NCI-H1092 treated with DMSO at 0.1 percent for 48 hours (cell line): ENCODE results near the gene OR52N1.

ENCODE experiments used
- DNase-seq: peaks from one replicate; lab custom pipeline; 2025; lab: John Stamatoyannopoulos, UW

Gene OR52N1

DNA sequence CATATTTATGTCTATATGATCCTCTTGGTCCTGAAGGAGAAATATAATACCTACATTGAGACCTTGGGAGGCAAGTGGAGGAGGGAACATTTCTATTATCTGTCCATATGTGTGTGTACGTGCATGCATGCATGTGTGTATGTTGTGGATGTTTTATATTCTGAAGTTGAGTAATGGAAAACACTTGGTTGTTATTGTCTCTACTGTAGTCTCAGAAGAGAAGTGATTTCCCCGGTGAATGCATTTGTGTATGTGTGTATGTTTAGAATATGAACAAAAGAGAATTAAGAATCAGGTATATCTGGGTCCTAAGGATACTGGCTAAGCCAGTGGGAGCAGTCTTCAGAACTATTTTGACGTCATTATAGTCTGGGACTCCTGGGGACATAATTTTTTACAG lies at the start of gene OR52N1:
Gene OR52N1 (minus strand): TSS at position 101 of the 400 bp plus-strand sequence. CDS start 2,449 bp downstream, outside the sequence.
- no peak for DNase-seq

GRCh38 chr11:5837695-5838094 lies 46.6 kb upstream of the OR52N1 start:
- DNase-seq = no peak

GRCh38 chr11:5833446-5833845 lies 42.4 kb upstream of the OR52N1 start:
- DNase-seq = no peak

- DNase-seq = no peak
These were observed 40.2 kb upstream of the OR52N1 start for GRCh38 chr11:5831196-5831829.

DNA sequence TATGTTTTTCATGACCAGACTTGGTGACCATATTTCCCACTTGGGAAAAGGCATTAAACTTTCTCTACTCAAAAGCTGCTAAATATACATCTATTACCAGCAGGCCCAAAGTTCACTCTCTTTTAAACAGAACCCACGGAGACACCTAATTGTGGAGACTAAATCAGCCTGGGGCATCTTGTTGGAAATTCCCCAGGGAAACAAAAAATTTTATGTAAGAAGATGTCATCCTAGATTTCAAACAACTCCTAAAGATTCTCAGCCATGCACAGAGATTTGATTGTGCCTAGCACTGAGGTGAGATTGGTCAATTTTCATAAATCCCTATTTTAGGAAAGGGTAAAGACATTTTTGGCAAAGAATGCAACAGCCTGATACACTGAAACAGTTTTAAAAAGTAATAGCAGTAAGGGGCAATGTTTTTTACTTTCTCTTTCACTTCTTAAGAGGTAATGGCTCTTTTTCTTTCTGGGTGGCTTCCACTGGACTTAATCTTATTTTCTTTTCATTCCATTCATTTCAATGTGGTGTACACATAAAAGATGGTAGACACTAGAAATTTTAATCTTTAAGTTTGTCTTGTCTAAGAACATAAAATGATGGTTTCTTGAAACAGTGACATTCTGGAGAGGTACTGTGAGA lies 27.3 kb upstream of the OR52N1 start:
- no peak for DNase-seq

- no peak for DNase-seq
These were observed 24.5 kb upstream of the OR52N1 start for GRCh38 chr11:5815534-5815933.

GRCh38 chr11:5809905-5810795 lies 19.1 kb upstream of the OR52N1 start:
- DNase-seq = no peak

DNA sequence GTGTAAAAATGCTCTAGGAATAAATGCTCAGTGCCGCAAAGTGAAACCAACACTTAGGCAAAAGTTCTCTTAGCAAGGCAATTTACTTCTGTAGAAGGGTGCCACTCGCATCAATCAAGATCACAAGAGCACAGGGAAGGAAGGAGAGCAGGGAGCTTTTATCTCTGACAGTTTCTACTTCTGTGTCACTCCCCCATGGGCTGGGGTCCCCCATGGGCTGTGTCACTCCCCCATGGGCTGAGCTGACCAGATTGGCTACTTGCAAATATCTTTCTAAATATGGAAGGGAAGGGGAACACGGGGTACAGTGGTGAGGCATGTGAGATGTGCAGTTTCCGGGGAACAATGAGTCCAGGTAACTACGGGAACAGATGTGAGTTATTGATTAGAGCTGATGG lies 18.1 kb upstream of the OR52N1 start:
- no peak for DNase-seq

DNA sequence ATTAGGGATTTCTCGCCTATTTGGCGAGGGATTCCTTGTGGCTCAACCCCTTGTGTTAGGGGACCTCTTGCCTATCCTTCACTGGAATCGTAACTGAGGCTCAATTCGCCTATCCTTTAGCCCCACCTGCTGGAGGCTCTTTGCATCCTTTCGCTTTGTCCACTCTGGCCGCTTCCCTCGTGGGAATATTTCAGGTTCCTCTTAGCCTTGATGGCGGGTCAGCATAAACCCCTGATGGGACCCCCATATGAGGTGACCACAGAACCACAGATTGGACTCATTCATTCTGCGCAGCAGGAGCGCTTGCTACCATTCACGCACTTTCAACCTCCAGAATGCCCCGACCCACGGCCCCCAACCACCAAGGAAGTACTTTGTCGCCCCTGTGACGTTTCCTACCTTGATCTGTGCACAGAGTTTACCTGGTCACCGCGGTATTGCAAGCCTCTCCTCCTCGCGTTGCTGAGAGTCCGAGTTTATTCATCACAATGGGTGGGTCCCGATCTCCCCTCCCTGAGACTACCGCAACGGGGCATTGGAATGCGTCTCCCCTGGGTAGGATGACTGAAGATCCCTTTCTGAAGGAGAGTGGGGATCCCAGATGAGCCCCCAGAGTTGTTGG lies 17.5 kb upstream of the OR52N1 start, which contains the start of gene OR52N2:
Gene OR52N2 (plus strand): TSS at position 425 of the 622 bp plus-strand sequence. CDS start 11,412 bp downstream, outside the sequence.
- DNase-seq = peak; percentile 30

DNA sequence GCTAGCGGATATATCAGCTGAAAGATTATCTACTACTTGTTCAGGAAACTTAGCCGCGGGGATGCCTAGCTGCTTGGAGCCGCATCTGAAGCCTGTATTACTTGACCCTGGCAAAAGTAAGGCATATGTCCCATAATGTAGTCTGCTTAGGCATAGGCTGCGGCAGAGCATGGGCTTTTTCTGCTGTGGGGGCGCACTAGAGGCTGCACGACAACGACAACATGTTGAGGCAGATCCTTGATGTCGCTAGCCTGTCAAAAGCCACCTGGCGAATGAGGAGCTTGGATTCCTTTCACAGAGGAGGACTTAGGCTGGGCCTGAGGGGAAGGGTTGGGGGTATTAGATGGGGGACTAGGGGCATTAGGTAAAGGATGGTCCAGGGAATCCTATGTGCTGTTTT lies 16.5 kb upstream of the OR52N1 start:
- DNase-seq = no peak

- no peak for DNase-seq
These were observed 12.9 kb upstream of the OR52N1 start for GRCh38 chr11:5803982-5804381.

DNA sequence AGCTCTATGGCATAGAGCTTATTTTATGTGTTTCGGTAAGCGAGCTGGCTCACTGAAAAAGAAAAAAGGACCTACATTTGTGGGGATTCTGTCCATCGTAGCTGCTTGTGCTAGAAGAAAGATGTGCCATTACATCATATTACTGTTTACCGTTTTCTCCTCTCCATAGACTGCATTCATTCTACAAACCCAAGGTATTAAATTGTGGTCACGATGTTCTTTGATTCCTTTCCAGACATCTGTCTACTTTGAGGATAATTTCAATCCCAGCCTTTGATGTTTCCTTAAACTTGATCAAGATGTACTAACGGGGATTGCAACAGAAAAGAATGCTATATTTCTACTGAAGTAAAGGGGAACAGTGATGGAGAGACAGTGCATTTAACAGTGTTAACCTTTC lies 5.5 kb upstream of the OR52N1 start:
- no peak for DNase-seq

DNA sequence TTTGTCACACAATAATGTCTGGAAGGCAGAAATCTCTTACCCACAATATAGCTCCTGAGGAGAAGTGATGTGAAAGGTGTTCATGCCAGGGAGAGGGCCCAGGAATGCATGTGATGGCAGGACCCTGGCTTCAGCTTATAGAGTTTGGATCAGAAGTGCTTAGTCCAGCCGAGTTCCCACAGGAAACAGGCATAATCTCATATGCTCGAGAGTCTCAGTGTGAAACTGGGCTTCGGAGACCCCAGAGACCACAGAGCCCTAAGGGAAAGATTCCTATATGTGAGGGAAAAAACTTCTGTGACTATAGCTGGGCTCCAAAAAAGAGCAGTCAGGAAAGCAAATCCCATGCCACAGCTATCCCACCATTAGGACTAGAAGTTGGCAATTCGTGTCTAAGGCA lies 7.8 kb downstream of the OR52N1 start, which contains the start of gene OR52N5:
Gene OR52N5 (minus strand): TSS at position 101 of the 400 bp plus-strand sequence. CDS start 4,721 bp downstream, outside the sequence.
- DNase-seq = no peak

- DNase-seq = no peak
These were observed 24.0 kb downstream of the OR52N1 start for GRCh38 chr11:5767056-5767455.

DNA sequence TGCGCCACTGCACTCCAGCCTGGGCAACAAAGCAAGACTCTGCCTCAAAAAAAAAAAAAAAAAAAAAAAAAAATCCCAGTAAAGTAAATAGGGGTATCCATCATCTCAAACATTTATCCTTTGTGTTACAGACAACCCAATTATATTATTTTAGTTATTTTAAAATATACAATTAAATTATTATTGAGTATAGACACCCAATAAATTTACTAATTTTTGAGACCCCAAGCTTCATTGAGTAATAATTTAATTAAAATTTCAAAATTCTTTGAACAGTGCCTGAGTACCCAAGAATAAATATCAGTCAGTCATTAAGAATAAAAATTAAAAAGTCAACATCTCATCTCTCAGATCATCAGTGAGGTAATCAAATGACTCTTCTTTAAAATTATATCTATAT lies 37.1 kb downstream of the OR52N1 start, which contains the start of gene OR52N4:
Gene OR52N4 (plus strand): TSS at position 301 of the 400 bp plus-strand sequence. CDS start 498 bp downstream, outside the sequence.
- no peak for DNase-seq

GRCh38 chr11:5749836-5750235 lies 41.2 kb downstream of the OR52N1 start:
- no peak for DNase-seq

GRCh38 chr11:5746614-5747013 lies 44.5 kb downstream of the OR52N1 start:
- no peak for DNase-seq

- no peak for DNase-seq
These were observed 52.6 kb downstream of the OR52N1 start for GRCh38 chr11:5738431-5738830.

DNA sequence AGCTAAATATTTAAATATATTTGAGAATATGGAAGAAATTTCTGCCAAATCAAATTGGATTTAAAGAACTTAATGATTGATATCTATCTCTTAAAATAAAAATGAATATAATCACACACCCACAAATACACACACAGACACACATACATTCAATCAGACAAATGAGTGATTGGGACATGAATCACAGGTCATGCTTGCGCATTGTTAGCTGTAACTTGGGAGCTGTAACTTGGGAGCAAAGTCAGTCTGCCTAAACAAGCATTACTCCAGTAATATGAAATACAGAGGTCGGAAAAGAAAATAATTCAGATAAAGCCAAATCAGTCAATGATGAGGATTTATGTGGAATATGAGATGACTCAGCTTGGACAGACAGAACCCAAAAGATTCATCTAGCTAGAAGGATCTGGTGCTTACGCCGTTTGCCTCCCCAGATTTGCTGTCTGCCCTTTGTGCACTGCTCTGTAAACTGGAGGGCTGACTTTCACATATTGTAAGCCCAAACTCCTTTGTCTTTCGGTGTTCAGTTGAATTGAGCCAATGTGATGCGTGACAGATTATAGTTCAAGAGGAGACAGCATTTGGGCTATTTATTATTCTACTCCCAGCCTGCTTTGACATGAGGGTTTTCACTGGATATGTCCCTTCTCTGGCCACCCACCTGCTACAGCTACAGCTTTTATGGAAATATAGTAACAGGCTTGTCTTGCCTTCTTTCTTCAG lies 53.2 kb downstream of the OR52N1 start:
- DNase-seq = no peak

DNA sequence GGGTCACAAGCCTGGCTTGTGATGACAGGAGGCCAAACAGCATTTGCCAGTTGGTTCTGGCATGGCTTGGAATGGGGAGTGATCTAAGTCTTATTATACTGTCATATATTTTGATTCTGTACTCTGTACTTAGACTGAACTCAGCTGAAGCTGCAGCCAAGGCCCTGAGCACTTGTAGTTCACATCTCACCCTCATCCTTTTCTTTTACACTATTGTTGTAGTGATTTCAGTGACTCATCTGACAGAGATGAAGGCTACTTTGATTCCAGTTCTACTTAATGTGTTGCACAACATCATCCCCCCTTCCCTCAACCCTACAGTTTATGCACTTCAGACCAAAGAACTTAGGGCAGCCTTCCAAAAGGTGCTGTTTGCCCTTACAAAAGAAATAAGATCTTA lies 54.0 kb downstream of the OR52N1 start:
- no peak for DNase-seq
